Astrocyte of the cerebellum (primary cell): ENCODE measurements around the gene NECTIN4.

ENCODE experiments used
- DNase-seq: peaks from one replicate; pipeline ENCODE4 v3.0.0-alpha.2; 2011; ENCODE audit warnings: low read depth
- H3K4me3 ChIP-seq: 2 replicates; pipeline ENCODE4 v1.5.1; 2011; ENCODE audit warnings: mild to moderate bottlenecking, low read depth, low read length, moderate library complexity
- CTCF ChIP-seq: IDR thresholded peaks from 2 replicates; pipeline ENCODE4 v1.5.1; 2012; ENCODE audit warnings: low read length, low read depth, moderate library complexity, mild to moderate bottlenecking; ENCODE audit errors: missing control alignments
- in situ Hi-C: cut with HindIII; loops from 2 replicates; pipeline ENCODE4 v1.10.0; 2017; ENCODE audit warnings: low sequenced_read_pairs

The NECTIN4 gene

GRCh38 chr1:161047436-161048420, 41.6 kb downstream of the NECTIN4 start:
- in situ Hi-C loops: loop anchor here (5.0 to 10.0 kb wide), 2 partner anchors 50 to 97 kb away; partner anchors contain the start of gene KLHDC9
- no peak for DNase-seq
- H3K4me3 ChIP-seq: no peak overlapping the region
- no peak for TF ChIP-seq CTCF

GRCh38 chr1:161046605-161047228, 42.6 kb downstream of the NECTIN4 start:
- TF ChIP-seq CTCF: no peak
- no peak for DNase-seq
- in situ Hi-C loops: loop anchor here (5.0 to 10.0 kb wide), 2 partner anchors 51 to 98 kb away; partner anchors contain the start of gene KLHDC9
- peak overlapping the region; percentile 90 for H3K4me3 ChIP-seq

GRCh38 chr1:161045736-161046604, 43.4 kb downstream of the NECTIN4 start, which contains the start of gene USF1:
USF1 (minus strand) TSS chr1:161045977; CDS start chr1:161043275, 2,702 bp downstream.
- peak within 1 kb of the TSS; percentile 90 for H3K4me3 ChIP-seq
- TF ChIP-seq CTCF: no peak
- in situ Hi-C loops: loop anchor here (5.0 to 10.0 kb wide), 2 partner anchors 51 to 99 kb away; partner anchors contain the start of gene KLHDC9
- peak; percentile 91 for DNase-seq

- peak; percentile 23 for DNase-seq
- no peak for TF ChIP-seq CTCF
- H3K4me3 ChIP-seq: peak overlapping the region; percentile 90
- in situ Hi-C loops: loop anchor here (5.0 to 10.0 kb wide), 2 partner anchors 52 to 100 kb away; partner anchors contain the start of gene KLHDC9
Observed at GRCh38 chr1:161044908-161045735, 44.2 kb downstream of the NECTIN4 start.

GRCh38 chr1:161044535-161044907, 44.8 kb downstream of the NECTIN4 start:
- no peak for TF ChIP-seq CTCF
- no peak for DNase-seq
- in situ Hi-C loops: loop anchor here (10.0 kb wide), 1 partner anchor 100 kb away; no protein-coding TSS in a partner anchor

More at GRCh38 chr1:161044535-161044907, 44.8 kb downstream of the NECTIN4 start:
- H3K4me3 ChIP-seq: peak overlapping the region; percentile 90
